GM12878 (cell line): ENCODE results near the gene POFUT1. TPM values are rescaled to one million over a fixed set of nuclear protein-coding genes. Genes with fewer than 3 reads are reported as not detected.

Experiments used
- ATAC-seq: fragments of 200-7000 bp; cut with Tn5 transposase; 3 replicates; pipeline ENCODE4 v1.9.1; 2020; ENCODE audit warnings: mild to moderate bottlenecking, moderate library complexity
- BruUV-seq: library from RNA; stranded (reverse); fragments of 400-500 nt; replicated peaks from 2 replicates; lab custom pipeline; 2021; lab: Mats Ljungman, UMichigan
- CTCF ChIA-PET: fragments of 300-600 bp; sonication (Branson Sonifier 250); formaldehyde crosslinking; extraction: SDS; loops from one replicate; lab custom pipeline; 2021; ENCODE audit warnings: inconsistent platforms; lab: Yijun Ruan, JAX
- POLR2A ChIA-PET: fragments of 350-600 bp; formaldehyde crosslinking; extraction: SDS; loops from one replicate; lab custom pipeline; 2021; ENCODE audit warnings: inconsistent platforms; lab: Charles Lee
- RAD21 ChIA-PET: fragments of 300-600 bp; sonication (Branson Sonifier 250); formaldehyde crosslinking; loops from one replicate; lab custom pipeline; 2023; ENCODE audit warnings: antibody characterized with exemption; ENCODE audit not compliant: unreplicated experiment; lab: Charles Lee
- SMC1A ChIA-PET: fragments of 300-600 bp; sonication (Branson Sonifier 250); formaldehyde crosslinking; loops from one replicate; lab custom pipeline; 2023; ENCODE audit not compliant: unreplicated experiment, uncharacterized antibody; lab: Charles Lee
- DNase-seq: peaks from one replicate; pipeline ENCODE4 v3.0.0-alpha.2; 2011; ENCODE audit warnings: low read depth, low spot score
- FAIRE-seq: peaks from 3 replicates; lab custom pipeline; 2011; peaks lifted over from hg19 to GRCh38; lab: Jason Lieb, UNC
- H2AFZ ChIP-seq: 2 replicates; pipeline ENCODE4 v1.6.0; 2011; ENCODE audit warnings: low read depth, low read length, control low read depth; ENCODE audit not compliant: control insufficient read depth
- H3K27ac ChIP-seq: 2 replicates; pipeline ENCODE4 v1.5.1; 2011; ENCODE audit warnings: control low read depth; ENCODE audit not compliant: control insufficient read depth, insufficient read depth
- H3K27me3 ChIP-seq, 2 experiments: replicated peaks in 1 of 2; 2 replicates each; pipeline versions ENCODE4 v1.6.0 to v1.6.1; 2011; ENCODE audit warnings: low read length in 1 of 2; ENCODE audit not compliant: control insufficient read depth in 2 of 2, insufficient read depth in 2 of 2
- H3K36me3 ChIP-seq, 2 experiments: 2 replicates each; pipeline ENCODE4 v1.5.1; 2011; ENCODE audit warnings: low read length in 1 of 2; ENCODE audit not compliant: control insufficient read depth in 2 of 2, insufficient read depth in 2 of 2
- H3K4me1 ChIP-seq: 2 replicates; pipeline ENCODE4 v1.6.1; 2011; ENCODE audit warnings: mild to moderate bottlenecking, low read length, moderate library complexity, mixed read lengths; ENCODE audit not compliant: control insufficient read depth, insufficient read depth
- H3K4me2 ChIP-seq: 2 replicates; pipeline ENCODE4 v1.6.0; 2011; ENCODE audit warnings: control low read depth; ENCODE audit not compliant: control insufficient read depth, insufficient read depth
- H3K4me3 ChIP-seq: fragments of 200-600 bp; sonication (generic); 2 replicates; pipeline ENCODE4 v1.5.1; 2016
- H3K79me2 ChIP-seq: 2 replicates; pipeline ENCODE4 v1.6.0; 2011; ENCODE audit warnings: low read length; ENCODE audit not compliant: control insufficient read depth, insufficient read depth
- H3K9ac ChIP-seq: 2 replicates; pipeline ENCODE4 v1.8.0; 2011; ENCODE audit warnings: low read length, control low read depth, mixed read lengths; ENCODE audit not compliant: control insufficient read depth, insufficient read depth
- H3K9me3 ChIP-seq: replicated peaks from 3 replicates; pipeline ENCODE4 v1.5.1; 2011; ENCODE audit warnings: mild to moderate bottlenecking, low read length; ENCODE audit not compliant: control insufficient read depth, insufficient read depth
- H4K20me1 ChIP-seq: 2 replicates; pipeline ENCODE4 v1.6.0; 2011; ENCODE audit not compliant: control insufficient read depth, insufficient read depth
- E4F1 ChIP-seq: fragments of 450-650 bp; IDR thresholded peaks from 2 replicates; pipeline ENCODE4 v1.6.1; 2018; ENCODE audit warnings: borderline replicate concordance, mild to moderate bottlenecking; ENCODE audit not compliant: partially characterized antibody
- EGR1 ChIP-seq, 2 experiments: IDR thresholded peaks; 1 replicate in 1 of 2; 2 replicates in 1 of 2; pipeline ENCODE4 v1.6.1; 2011 to 2012; ENCODE audit warnings: low read depth in 2 of 2, low read length in 2 of 2, borderline replicate concordance in 1 of 2, mild to moderate bottlenecking in 1 of 2, moderate library complexity in 1 of 2
- LARP7 ChIP-seq: fragments of 450-650 bp; IDR thresholded peaks from 2 replicates; pipeline ENCODE4 v1.6.1; 2017; ENCODE audit warnings: mild to moderate bottlenecking
- MXI1 ChIP-seq: fragments of 150-350 bp; IDR thresholded peaks from 2 replicates; pipeline ENCODE4 v1.6.1; 2011; ENCODE audit warnings: low read depth, mild to moderate bottlenecking, inconsistent platforms, low read length, improper control_type of control experiment
- RAD51 ChIP-seq: fragments of 450-650 bp; IDR thresholded peaks from 2 replicates; pipeline ENCODE4 v1.6.1; 2016; ENCODE audit warnings: moderate library complexity, mild to moderate bottlenecking, inconsistent platforms
- SKIL ChIP-seq: fragments of 450-650 bp; IDR thresholded peaks from 2 replicates; pipeline ENCODE4 v1.6.1; 2017; ENCODE audit warnings: mild to moderate bottlenecking, low read depth, inconsistent platforms; ENCODE audit not compliant: poor library complexity, severe bottlenecking
- USF1 ChIP-seq: IDR thresholded peaks from 2 replicates; pipeline ENCODE4 v1.6.1; 2011; ENCODE audit warnings: borderline replicate concordance, low read depth, mild to moderate bottlenecking, moderate library complexity, mixed read lengths, low read length; ENCODE audit not compliant: insufficient read depth; ENCODE audit errors: extremely low read length
- WGBS: methylation state at CpG from one replicate; pipeline ENCODE4 v1.1.6; 2016; ENCODE audit warnings: low lambda C conversion rate; ENCODE audit not compliant: insufficient replicate concordance, insufficient coverage; ENCODE audit errors: missing lambda C conversion rate; 5-methylcytosine and 5-hydroxymethylcytosine counted together
- in situ Hi-C: fragments of 300-500 bp; cut with MboI; formaldehyde crosslinking; loops from 9 replicates; pipeline ENCODE4 v1.14.3; 2018; ENCODE audit warnings: mixed read lengths
- intact Hi-C: fragments of 100-400 bp; cut with micrococcal nuclease; formaldehyde crosslinking; loops from one replicate; pipeline ENCODE4 v1.14.2; 2022; ENCODE audit not compliant: unreplicated experiment
- polyA plus RNA-seq, 11 experiments: library from polyadenylated mRNA; depleted of rRNA in 4 of 11; unstranded in 6 of 11; stranded (reverse) in 5 of 11; fragments of >200 nt; fragmentation: Nextera tagmentation in 4 of 11; fragmentation: Illumina TruSeq in 1 of 11; extraction: Ambion mirVana in 4 of 11; extraction: Trizol in 1 of 11; gene quantifications; 1 replicate in 1 of 11; 2 replicates in 10 of 11; pipeline versions ENCODE4 v1.2.1 to v1.2.3, GENCODE V29; 2011 to 2016; ENCODE audit warnings: inconsistent platforms in 2 of 11, missing spikeins in 2 of 11, low read depth in 1 of 11
- total RNA-seq, 4 experiments: library from RNA; depleted of rRNA in 3 of 4; stranded (reverse); fragments of >200 nt in 3 of 4; fragmentation: Illumina TruSeq in 1 of 4; extraction: Trizol in 1 of 4; gene quantifications; 2 replicates each; pipeline versions ENCODE4 v1.2.1 to v1.2.3, GENCODE V29; 2013 to 2021
- TF ChIP-seq, protein P1 (sequence below): IDR thresholded peaks from 2 replicates; pipeline ENCODE4 v1.6.1; 2012; ENCODE audit warnings: low read length, inconsistent platforms
- TF ChIP-seq, protein P2 (sequence below): fragments of 450-650 bp; formaldehyde crosslinking; IDR thresholded peaks from 2 replicates; pipeline ENCODE4 v1.5.0; 2022; ENCODE audit warnings: mild to moderate bottlenecking, missing genetic modification characterization

POFUT1 gene
- total and polyA plus RNA-seq, 10 of the 15 experiments (the other 5 are each of a cell fraction or from before 2014, with no cell fraction given), result 2.6 to 33.4 (median 23.1) TPM

DNA sequence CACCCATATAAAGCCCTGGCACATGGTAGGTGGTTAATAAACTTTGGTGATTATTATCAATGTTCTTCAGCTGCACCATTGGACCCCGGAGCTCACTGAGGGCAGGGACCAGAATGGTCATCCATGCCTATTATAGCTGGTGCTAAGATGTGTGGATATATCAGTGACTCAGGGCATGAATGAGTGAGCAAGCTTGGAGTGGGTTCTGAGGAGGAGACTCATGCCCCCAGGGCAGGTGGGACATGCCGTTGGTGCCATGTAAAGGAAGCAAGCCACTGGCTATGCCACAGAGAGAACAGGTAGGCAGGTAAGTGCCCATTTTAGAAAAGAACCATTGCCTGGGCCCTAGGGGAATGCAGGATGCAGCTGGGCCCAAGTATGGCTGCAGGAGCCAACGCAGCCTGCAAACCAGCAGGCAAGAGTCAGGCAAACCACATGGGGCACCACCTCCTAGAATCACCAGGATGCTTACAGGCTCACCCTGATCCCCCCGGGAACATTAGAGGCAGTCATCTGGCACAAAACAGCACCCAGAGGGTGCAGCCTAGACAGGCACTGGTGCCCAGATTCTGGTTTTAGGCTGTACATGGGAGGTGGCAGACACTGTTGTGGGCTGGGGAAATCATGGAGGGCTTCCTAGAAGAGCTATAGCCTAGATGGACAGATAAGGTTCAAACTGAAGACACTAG, 23.6 kb upstream of the POFUT1 start:
- BruUV-seq, result no TSS peak
- Histone ChIP-seq H3K9me3 (no peaks in the 10 kb centered on the region), H3K36me3 (no peaks in the 10 kb centered on the region), H3K27ac (no peak overlapping the region), H3K9ac (no peak overlapping the region), H3K27me3 (no peaks in the 10 kb centered on the region), H3K79me2 (no peaks in the 10 kb centered on the region), H2AFZ (no peak overlapping the region), H4K20me1 (no peaks in the 10 kb centered on the region), H3K4me1 (no peaks in the 10 kb centered on the region), H3K4me3 (no peak overlapping the region), H3K4me2 (no peak overlapping the region)
- no peak for DNase-seq
- WGBS, result 11% methylated on average over 4 of the region's 4 CpGs
- ATAC-seq, result no peak
- intact Hi-C loops, result no loop called here
- TF ChIP-seq SKIL (no peak), USF1 (no peak), LARP7 (no peak), MXI1 (no peak), RAD51 (no peak), E4F1 (no peak), EGR1 (IDR thresholded peaks at IDR 0.05; ENCODE audit: borderline replicate concordance in 1 of 2, low read depth in 2 of 2, low read length in 2 of 2) (no peak)
- TF ChIP-seq, protein P1, sequence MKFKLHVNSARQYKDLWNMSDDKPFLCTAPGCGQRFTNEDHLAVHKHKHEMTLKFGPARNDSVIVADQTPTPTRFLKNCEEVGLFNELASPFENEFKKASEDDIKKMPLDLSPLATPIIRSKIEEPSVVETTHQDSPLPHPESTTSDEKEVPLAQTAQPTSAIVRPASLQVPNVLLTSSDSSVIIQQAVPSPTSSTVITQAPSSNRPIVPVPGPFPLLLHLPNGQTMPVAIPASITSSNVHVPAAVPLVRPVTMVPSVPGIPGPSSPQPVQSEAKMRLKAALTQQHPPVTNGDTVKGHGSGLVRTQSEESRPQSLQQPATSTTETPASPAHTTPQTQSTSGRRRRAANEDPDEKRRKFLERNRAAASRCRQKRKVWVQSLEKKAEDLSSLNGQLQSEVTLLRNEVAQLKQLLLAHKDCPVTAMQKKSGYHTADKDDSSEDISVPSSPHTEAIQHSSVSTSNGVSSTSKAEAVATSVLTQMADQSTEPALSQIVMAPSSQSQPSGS, result no peak
- TF ChIP-seq, protein P2, sequence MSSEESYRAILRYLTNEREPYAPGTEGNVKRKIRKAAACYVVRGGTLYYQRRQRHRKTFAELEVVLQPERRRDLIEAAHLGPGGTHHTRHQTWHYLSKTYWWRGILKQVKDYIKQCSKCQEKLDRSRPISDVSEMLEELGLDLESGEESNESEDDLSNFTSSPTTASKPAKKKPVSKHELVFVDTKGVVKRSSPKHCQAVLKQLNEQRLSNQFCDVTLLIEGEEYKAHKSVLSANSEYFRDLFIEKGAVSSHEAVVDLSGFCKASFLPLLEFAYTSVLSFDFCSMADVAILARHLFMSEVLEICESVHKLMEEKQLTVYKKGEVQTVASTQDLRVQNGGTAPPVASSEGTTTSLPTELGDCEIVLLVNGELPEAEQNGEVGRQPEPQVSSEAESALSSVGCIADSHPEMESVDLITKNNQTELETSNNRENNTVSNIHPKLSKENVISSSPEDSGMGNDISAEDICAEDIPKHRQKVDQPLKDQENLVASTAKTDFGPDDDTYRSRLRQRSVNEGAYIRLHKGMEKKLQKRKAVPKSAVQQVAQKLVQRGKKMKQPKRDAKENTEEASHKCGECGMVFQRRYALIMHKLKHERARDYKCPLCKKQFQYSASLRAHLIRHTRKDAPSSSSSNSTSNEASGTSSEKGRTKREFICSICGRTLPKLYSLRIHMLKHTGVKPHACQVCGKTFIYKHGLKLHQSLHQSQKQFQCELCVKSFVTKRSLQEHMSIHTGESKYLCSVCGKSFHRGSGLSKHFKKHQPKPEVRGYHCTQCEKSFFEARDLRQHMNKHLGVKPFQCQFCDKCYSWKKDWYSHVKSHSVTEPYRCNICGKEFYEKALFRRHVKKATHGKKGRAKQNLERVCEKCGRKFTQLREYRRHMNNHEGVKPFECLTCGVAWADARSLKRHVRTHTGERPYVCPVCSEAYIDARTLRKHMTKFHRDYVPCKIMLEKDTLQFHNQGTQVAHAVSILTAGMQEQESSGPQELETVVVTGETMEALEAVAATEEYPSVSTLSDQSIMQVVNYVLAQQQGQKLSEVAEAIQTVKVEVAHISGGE (CRISPR knock-in tag), result no peak
- ChIA-PET SMC1A (no interaction called here), RAD21 (no interaction called here), CTCF (no interaction called here), POLR2A (no interaction called here)
- no peak for FAIRE-seq
- in situ Hi-C loops, result no loop called here
